Stimulated activated CD4-positive, alpha-beta T cell treated with anti-CD3 and anti-CD28 coated beads, Interleukin-15, amount 100 ng/mL, for 1 hour (primary cell): ENCODE results near the gene COBLL1.
"Not testable (repeated sequence)": the region's sequence is repeated elsewhere in the genome, so short reads cannot be mapped to it uniquely, and the experiment has no call there.

Source experiments
- DNase-seq, 2 donors: peaks; one replicate each; pipeline ENCODE4 v3.0.0-alpha.2; 2020; ENCODE audit warnings: low read depth in 1 of 2, low spot score in 1 of 2

The COBLL1 gene

GRCh38 chr2:164789968-164790367, 51.7 kb downstream of the COBLL1 start:
- DNase-seq = no peak

GRCh38 chr2:164786787-164787186, 54.8 kb downstream of the COBLL1 start:
- DNase-seq = no peak

- DNase-seq = no peak
Measured at GRCh38 chr2:164785457-164785856, 56.2 kb downstream of the COBLL1 start.

GRCh38 chr2:164784376-164784775, 57.2 kb downstream of the COBLL1 start:
- no peak for DNase-seq

GRCh38 chr2:164782323-164782722, 59.3 kb downstream of the COBLL1 start:
- DNase-seq = no peak

GRCh38 chr2:164781394-164781793, 60.2 kb downstream of the COBLL1 start:
- DNase-seq = no peak

GRCh38 chr2:164780611-164781178, 60.9 kb downstream of the COBLL1 start:
- DNase-seq = no peak

- DNase-seq = no peak
Measured at GRCh38 chr2:164779383-164780057, 62.1 kb downstream of the COBLL1 start.

GRCh38 chr2:164778723-164779122, 62.9 kb downstream of the COBLL1 start:
- DNase-seq = no peak

GRCh38 chr2:164777847-164778461, 63.7 kb downstream of the COBLL1 start:
- DNase-seq = no peak

GRCh38 chr2:164773635-164774034, 68.0 kb downstream of the COBLL1 start:
- DNase-seq = no peak

- DNase-seq = no peak
Measured at GRCh38 chr2:164773091-164773490, 68.5 kb downstream of the COBLL1 start.

GRCh38 chr2:164771897-164772296, 69.7 kb downstream of the COBLL1 start:
- no peak for DNase-seq

- no peak for DNase-seq
Measured at GRCh38 chr2:164770421-164770916, 71.2 kb downstream of the COBLL1 start.

- DNase-seq = no peak
Measured at GRCh38 chr2:164766954-164767320, 74.7 kb downstream of the COBLL1 start.

GRCh38 chr2:164766216-164766953, 75.2 kb downstream of the COBLL1 start:
- DNase-seq = no peak

GRCh38 chr2:164764996-164765395, 76.6 kb downstream of the COBLL1 start:
- no peak for DNase-seq

- DNase-seq = no peak
Measured at GRCh38 chr2:164764474-164764873, 77.1 kb downstream of the COBLL1 start.

- no peak for DNase-seq
Measured at GRCh38 chr2:164763431-164763830, 78.2 kb downstream of the COBLL1 start.

GRCh38 chr2:164761737-164762460, 79.7 kb downstream of the COBLL1 start:
- DNase-seq = no peak

- DNase-seq = not testable (repeated sequence)
Measured at GRCh38 chr2:164761201-164761600, 80.4 kb downstream of the COBLL1 start.
